HG02973 (cell line): Measurements from ENCODE around the gene PLIN5.
"Not testable (repeated sequence)": the region's sequence is repeated elsewhere in the genome, so short reads cannot be mapped to it uniquely, and the experiment has no call there.

Experiments used
- ATAC-seq: cut with Tn5 transposase; IDR thresholded peaks from one replicate; pipeline ENCODE4 v1.9.1; 2021; ENCODE audit warnings: moderate library complexity; ENCODE audit not compliant: unreplicated experiment

Gene PLIN5

GRCh38 chr19:4568886-4569285 is 33.9 kb upstream of the PLIN5 start:
- no peak for ATAC-seq

- no peak for ATAC-seq
These were observed 32.6 kb upstream of the PLIN5 start for GRCh38 chr19:4567584-4568071.

GRCh38 chr19:4566402-4567051 is 31.5 kb upstream of the PLIN5 start:
- no peak for ATAC-seq

- ATAC-seq = not testable (repeated sequence)
These were observed 28.5 kb upstream of the PLIN5 start for GRCh38 chr19:4563562-4563961.

GRCh38 chr19:4562085-4562484 is 27.1 kb upstream of the PLIN5 start:
- ATAC-seq = not testable (repeated sequence)

GRCh38 chr19:4559569-4559968 is 24.5 kb upstream of the PLIN5 start, which contains the start of gene SEMA6B:
Gene SEMA6B (minus strand): TSS chr19:4559684. CDS start chr19:4558457, 1,227 bp downstream.
- ATAC-seq = no peak

GRCh38 chr19:4557971-4558941 is 23.2 kb upstream of the PLIN5 start:
- ATAC-seq = no peak

- no peak for ATAC-seq
These were observed 22.3 kb upstream of the PLIN5 start for GRCh38 chr19:4557144-4557970.

- ATAC-seq = no peak
These were observed 21.6 kb upstream of the PLIN5 start for GRCh38 chr19:4556597-4557127.

GRCh38 chr19:4555657-4556561 is 20.9 kb upstream of the PLIN5 start:
- ATAC-seq = no peak

- no peak for ATAC-seq
These were observed 19.7 kb upstream of the PLIN5 start for GRCh38 chr19:4554717-4555116.

GRCh38 chr19:4553775-4554174 is 18.8 kb upstream of the PLIN5 start:
- ATAC-seq = no peak

- no peak for ATAC-seq
These were observed 18.2 kb upstream of the PLIN5 start for GRCh38 chr19:4553092-4553695.

- no peak for ATAC-seq
These were observed 17.4 kb upstream of the PLIN5 start for GRCh38 chr19:4552525-4552819.

- no peak for ATAC-seq
These were observed 15.5 kb upstream of the PLIN5 start for GRCh38 chr19:4550479-4551050.

- ATAC-seq = no peak
These were observed 15.0 kb upstream of the PLIN5 start for GRCh38 chr19:4550018-4550417.

GRCh38 chr19:4548238-4548584 is 13.2 kb upstream of the PLIN5 start:
- no peak for ATAC-seq

GRCh38 chr19:4547303-4548237 is 12.5 kb upstream of the PLIN5 start:
- no peak for ATAC-seq
